ENCODE data around the gene ARL4C.

Gene ARL4C

DNA sequence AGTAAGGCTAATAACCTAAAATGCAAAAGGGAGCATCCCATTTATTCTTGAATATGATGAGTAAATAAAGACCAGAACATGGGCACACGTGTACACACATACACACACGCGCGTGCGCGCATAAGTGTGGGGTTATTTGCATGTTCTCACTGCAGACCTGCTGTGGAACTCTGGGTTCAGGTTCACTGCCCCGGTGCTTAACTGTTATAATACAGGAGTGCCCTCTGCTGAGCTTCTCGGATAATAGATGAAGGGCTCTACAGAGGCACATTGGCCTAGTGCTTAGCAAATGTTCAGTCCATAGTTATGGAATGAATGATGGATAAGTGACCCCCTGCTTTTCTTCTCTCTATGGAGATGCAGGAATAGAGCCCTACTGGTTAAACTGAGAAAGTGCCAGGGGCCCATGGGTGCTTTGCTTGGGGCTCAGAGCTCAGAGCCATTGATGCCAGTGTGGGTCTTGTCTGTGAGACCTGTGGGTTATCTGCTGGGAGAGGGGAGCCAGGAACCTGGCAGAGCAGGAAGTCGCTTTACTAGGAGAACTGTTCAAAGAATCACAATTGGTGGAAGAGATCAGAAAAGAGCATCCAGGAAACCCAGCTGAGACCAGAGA is 3.6 kb upstream of the ARL4C start:
- peak; percentile 66 for DNase-seq (ENCODE audit: low spot score)

- no peak for DNase-seq (ENCODE audit: low spot score)
Observed at GRCh38 chr2:234497594-234498235, 834 bp upstream of the ARL4C start.

- DNase-seq (ENCODE audit: low spot score), result peak; percentile 23
Observed at GRCh38 chr2:234496055-234496834, 636 bp downstream of the ARL4C start.

DNA sequence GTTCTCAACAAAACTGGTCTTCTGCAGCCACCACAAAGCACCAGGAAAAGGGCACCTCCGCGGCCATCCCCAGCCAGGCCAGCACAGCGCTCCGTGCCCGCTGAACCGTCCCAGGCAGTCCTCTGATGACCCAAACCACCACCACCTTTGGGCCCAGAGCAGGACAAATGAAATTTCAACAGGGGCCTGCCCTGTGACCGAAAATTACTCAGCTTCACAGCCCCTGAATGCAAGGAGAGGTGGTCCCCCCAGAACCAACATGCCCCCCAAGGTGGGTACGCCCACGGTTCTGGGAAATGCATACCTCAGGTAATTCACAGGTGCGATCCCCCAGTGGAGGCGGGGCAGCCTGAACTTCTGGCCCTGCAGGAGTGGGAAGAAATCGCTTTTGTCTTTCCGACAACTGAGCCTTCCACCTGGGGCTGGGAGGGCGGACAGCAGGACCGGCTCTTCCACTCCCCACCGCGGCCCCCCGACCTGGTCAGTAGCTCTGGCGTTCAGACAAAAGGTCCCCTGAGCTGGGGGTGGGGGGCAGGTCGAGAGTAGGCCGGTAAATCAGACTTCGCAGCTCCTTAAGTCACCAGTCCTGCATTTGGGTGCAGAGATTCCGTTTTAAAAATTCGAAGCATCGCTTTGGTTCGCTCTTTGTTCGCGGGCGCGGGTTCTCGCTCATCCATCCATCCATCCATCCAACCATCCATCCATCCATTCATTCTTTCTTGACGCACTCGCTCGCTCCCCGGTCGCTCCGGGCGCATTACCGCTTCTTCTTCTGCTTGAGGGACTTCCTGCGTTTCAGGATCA is 1.4 kb downstream of the ARL4C start:
- peak; percentile 38 for DNase-seq (ENCODE audit: low spot score)

DNA sequence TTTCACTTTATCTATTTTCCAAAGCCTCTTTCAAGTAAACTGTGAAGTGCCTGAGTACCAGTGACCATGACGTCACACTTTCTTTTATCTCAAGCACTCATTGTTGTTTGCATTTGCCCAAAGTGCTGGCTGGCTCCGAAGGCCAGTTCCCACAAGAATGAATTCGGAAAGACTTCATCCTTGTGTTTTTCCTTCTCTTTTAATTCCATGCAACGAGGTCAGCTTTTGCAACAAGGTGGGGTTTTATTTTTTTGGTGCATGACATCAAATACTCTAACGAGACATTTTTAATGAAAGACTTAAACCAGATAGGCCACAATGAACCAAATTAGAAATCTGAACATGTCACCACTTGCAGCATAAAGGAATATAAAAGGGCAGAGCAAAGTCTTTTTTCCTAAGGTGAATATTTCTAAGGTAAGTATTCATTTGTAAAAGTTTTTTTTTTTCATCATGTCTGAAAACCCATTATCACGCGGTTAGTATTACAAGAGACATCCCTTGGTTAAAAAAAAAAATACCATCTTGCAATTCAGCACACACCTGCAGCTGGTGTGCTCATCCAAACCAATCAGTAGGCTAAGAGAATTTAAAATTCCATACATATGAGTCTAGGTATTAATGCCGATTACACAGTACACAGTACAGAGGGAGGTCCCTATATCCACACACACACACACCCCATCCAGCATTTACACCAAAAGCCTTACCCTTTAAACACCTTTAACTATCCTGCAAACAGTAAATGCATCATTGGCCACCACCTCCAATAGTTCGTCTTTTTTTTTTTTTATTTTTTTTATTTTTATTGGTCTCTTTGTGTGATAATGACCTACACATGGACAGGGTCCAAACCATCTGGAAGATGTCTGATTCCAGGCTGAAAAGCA is 2.3 kb downstream of the ARL4C start:
- no peak for DNase-seq (ENCODE audit: low spot score)

DNA sequence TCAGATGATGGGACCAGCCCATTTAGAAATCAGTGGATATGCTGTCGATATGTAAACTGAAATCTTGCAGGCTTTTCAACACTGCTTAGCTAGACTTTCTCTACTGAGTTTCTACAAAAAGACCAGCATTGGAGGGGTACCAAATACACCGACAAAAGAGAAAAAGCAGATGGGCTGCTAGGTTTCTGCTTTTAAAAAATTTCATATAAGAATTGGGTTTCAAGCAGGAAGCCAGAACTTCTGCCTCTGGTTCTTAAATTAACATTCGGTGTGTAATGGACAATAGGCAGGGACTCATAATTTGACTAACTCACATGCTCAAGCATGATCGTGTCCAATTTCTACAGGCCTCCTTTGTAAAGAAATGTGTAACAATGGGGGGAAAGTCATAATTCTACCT is 3.1 kb downstream of the ARL4C start:
- DNase-seq (ENCODE audit: low spot score), result no peak

DNA sequence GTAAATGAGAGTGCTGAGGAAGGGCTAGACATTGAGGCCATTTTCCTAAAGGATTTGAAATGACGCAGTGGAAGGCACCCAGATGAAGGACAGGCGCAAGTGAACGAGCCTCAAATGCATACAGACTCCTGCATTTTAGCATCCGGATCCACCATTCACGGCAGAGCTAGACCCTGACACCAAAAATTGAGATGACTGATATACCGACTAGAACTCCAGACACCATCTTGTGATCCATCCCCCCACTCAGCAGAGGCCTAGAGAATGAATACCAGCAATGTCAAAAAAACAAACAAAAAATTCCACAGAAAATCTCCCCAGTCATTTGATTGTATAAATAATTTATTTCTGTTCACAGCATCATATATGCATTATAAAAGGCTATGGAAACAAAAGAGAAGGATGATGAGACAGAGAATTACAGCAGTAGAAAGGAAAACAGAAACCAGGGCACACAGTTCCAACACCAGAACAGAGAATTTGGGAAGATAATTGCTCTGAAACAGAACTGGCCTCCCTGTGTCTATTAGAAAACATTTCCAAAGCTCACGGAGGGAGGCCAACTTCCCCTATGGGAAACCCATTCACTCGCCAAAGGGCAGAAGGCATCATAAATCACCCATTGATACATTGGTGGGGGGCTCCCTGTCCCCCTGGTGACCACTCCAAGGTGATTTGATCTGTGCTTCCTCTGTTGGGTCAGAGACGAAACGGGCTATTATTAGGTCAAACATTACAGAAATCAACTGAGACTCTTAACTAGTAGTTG is 4.0 kb downstream of the ARL4C start:
- no peak for DNase-seq (ENCODE audit: low spot score)

DNA sequence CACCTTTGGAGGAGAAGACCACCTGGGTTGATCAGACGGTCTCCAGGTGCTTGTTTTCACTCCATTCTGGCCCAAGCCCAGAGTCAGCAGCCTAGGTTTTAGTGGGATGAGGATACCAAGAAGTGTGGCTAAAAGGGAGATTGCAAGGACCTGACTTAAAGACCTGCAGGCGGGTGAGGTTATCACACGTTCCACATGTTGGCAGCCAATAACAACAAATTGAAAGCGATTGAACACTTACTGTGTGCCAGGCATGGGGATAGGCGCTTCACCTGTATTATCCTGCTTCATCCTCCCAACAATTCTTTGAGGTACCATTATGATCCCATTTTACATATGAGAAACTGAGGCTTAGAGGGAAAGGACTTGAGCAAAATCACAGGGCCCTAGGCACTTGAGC is 5.0 kb downstream of the ARL4C start:
- DNase-seq (ENCODE audit: low spot score), result no peak

GRCh38 chr2:234491281-234491680 is 5.6 kb downstream of the ARL4C start:
- DNase-seq (ENCODE audit: low spot score), result no peak

GRCh38 chr2:234490271-234491091 is 6.4 kb downstream of the ARL4C start:
- no peak for DNase-seq (ENCODE audit: low spot score)

- no peak for DNase-seq (ENCODE audit: low spot score)
Observed at GRCh38 chr2:234488913-234489451, 7.9 kb downstream of the ARL4C start.

- no peak for DNase-seq (ENCODE audit: low spot score)
Observed at GRCh38 chr2:234488486-234488885, 8.4 kb downstream of the ARL4C start.

- no peak for DNase-seq (ENCODE audit: low spot score)
Observed at GRCh38 chr2:234487356-234487755, 9.5 kb downstream of the ARL4C start.

DNA sequence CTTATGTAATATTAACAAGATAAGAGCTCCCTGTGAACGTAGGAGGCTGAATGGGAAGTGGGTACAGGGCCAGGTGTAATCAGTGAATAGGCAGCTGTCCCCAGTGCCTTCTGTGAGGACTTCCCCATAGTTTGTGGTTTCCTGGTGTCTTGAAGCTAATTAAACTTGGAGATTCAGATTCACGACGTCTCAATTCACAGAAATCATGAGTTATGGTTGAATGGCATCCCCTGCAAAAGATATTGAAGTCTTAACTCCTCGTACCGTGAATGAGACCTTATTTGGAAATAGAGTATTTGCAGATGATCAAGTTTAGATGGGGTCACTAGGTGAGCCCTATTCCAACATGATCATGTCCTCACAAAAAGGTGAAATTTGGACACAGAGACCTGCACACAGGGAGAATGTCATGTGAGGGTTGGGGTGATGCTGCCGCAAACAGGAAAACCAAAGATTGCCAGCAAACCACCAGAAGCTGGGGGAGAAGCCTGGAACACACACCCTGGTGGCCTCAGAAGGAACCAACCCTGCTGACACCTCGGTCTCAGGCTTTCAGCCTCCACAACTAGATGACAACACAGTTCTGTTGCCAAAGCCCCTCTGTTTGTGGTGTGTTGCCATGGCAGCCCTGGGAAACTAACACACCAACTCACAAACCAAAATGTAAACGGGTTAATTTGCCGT is 13.2 kb downstream of the ARL4C start:
- DNase-seq (ENCODE audit: low spot score), result no peak

DNA sequence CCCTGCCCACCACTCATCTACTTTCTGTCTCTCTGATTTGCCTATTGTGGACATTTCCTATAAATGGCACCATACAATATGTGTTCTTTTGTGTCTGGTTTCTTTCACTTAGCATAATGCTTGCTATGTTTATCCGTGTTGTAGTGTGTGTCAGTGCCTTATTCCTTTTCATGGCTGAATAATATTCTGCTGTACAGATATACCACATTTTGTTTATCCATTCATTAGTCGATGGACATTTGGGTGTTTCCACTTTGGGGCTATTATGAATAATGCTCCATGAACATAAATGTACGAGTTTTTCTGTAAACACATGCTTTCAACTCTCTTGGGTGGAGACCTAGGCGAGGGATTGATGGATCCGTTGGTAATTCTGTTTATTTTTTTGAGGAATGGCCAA is 15.6 kb downstream of the ARL4C start:
- DNase-seq (ENCODE audit: low spot score), result no peak

- DNase-seq (ENCODE audit: low spot score), result no peak
Observed at GRCh38 chr2:234480337-234480736, 16.5 kb downstream of the ARL4C start.

DNA sequence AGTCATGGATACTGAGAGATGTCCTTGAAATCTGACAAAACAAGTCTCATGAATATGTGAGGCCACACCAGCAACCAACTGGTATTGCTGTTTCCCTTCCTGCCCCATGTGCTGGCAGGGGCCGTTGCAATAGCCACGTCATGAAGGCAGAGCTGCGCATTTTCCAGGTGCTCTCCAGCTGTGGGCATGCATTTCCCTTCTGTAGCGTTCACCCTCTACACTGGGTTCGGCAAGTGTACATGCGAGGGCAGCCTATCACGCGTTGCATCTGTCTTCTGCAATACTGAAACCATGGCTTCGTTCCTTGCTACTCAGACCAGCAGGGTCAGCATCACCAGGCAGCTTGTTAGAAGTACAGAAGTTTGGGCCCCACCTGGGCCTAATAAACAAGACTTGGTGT is 17.4 kb downstream of the ARL4C start:
- DNase-seq (ENCODE audit: low spot score), result no peak

DNA sequence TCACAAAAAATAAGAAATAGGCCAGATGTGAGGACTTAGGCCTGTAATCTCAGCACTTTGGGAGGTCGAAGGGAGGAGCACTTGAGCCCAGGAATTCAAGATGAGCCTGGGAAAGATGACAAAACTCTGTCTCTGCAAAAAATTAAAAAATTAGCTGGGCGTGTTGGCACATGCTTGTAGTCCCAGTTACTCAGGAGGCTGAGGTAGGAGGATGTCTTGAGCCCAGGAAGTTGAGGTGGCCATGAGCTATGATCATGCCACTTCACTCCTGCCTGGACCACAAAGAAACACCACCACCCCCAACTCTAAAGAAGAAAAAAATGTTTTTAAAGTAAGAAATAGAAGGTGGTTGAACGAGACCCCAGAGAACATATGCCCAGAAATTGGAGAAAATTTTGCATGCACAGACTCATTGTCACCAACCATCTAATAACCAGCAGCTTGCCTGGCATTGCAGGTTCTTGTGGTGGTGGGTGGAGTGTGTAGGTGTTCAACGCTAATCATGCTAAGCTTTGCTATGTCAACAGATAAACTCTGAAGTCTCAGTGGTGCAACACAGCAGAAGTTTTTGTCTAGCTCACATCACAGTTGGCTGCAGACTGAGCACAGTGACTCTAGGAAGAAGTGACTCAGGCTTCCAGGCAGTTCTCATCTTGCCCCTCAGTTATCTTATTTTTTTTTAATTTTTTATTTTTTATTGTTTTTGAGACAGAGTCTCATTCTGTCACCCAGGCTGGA is 18.6 kb downstream of the ARL4C start:
- no peak for DNase-seq (ENCODE audit: low spot score)

All from AG08395 (cell line).